SK-N-SH treated with all-trans-retinoic acid at 6 μM for 48 hours (cell line): Measurements from ENCODE around the gene ZNF2.

Source experiments
- ATAC-seq: fragments of 200-7000 bp; cut with Tn5 transposase; 3 replicates; pipeline ENCODE4 v1.9.1; 2020; ENCODE audit warnings: mild to moderate bottlenecking, moderate library complexity
- ARNTL ChIP-seq: fragments of 450-650 bp; formaldehyde crosslinking; IDR thresholded peaks from 2 replicates; pipeline ENCODE4 v1.5.0; 2020; ENCODE audit warnings: low read depth, mild to moderate bottlenecking, moderate library complexity, borderline replicate concordance
- BACH2 ChIP-seq: fragments of 250-450 bp; sonication (Bioruptor Pico); IDR thresholded peaks from 2 replicates; pipeline ENCODE4 v1.9.0; 2021; ENCODE audit warnings: mild to moderate bottlenecking, borderline replicate concordance
- CSDC2 ChIP-seq: fragments of 250-450 bp; sonication (Bioruptor Pico); IDR thresholded peaks from 2 replicates; pipeline ENCODE4 v1.5.0; 2020; ENCODE audit warnings: mild to moderate bottlenecking, moderate library complexity
- ESRRG ChIP-seq: fragments of 250-450 bp; sonication (Bioruptor Pico); IDR thresholded peaks from 2 replicates; pipeline ENCODE4 v1.6.1; 2021; ENCODE audit warnings: mild to moderate bottlenecking
- GLIS3 ChIP-seq: fragments of 250-450 bp; sonication (Bioruptor Pico); IDR thresholded peaks from 2 replicates; pipeline ENCODE4 v1.5.0; 2020; ENCODE audit warnings: mild to moderate bottlenecking, moderate library complexity
- ISL1 ChIP-seq: fragments of 250-450 bp; sonication (Bioruptor Pico); IDR thresholded peaks from 2 replicates; pipeline ENCODE4 v2.1.2; 2022; ENCODE audit warnings: mild to moderate bottlenecking, moderate library complexity
- OSR1 ChIP-seq: fragments of 250-450 bp; sonication (Bioruptor Pico); IDR thresholded peaks from 2 replicates; pipeline ENCODE4 v1.8.0; 2022; ENCODE audit warnings: moderate library complexity, mild to moderate bottlenecking, inconsistent platforms
- PPARA ChIP-seq: fragments of 250-450 bp; sonication (Bioruptor Pico); IDR thresholded peaks from 2 replicates; pipeline ENCODE4 v1.5.0; 2020; ENCODE audit warnings: mild to moderate bottlenecking, borderline replicate concordance
- RARB ChIP-seq: fragments of 250-450 bp; sonication (Bioruptor Pico); IDR thresholded peaks from 2 replicates; pipeline ENCODE4 v1.8.0; 2021; ENCODE audit warnings: mild to moderate bottlenecking, moderate library complexity
- SNAI2 ChIP-seq: fragments of 250-450 bp; sonication (Bioruptor Pico); IDR thresholded peaks from 2 replicates; pipeline ENCODE4 v1.5.0; 2020; ENCODE audit warnings: mild to moderate bottlenecking, moderate library complexity
- TCF4 ChIP-seq: fragments of 250-450 bp; sonication (Bioruptor Pico); IDR thresholded peaks from 2 replicates; pipeline ENCODE4 v1.8.0; 2021; ENCODE audit warnings: mild to moderate bottlenecking, moderate library complexity, borderline replicate concordance
- TOX ChIP-seq: fragments of 250-450 bp; sonication (Bioruptor Pico); IDR thresholded peaks from 2 replicates; pipeline ENCODE4 v1.8.0; 2021; ENCODE audit warnings: mild to moderate bottlenecking, moderate library complexity, borderline replicate concordance
- ZC3H10 ChIP-seq: fragments of 250-450 bp; sonication (Bioruptor Pico); IDR thresholded peaks from 2 replicates; pipeline ENCODE4 v1.5.1; 2021; ENCODE audit warnings: mild to moderate bottlenecking, moderate library complexity
- ZFP3 ChIP-seq: fragments of 250-450 bp; sonication (Bioruptor Pico); IDR thresholded peaks from 2 replicates; pipeline ENCODE4 v1.5.0; 2020; ENCODE audit warnings: mild to moderate bottlenecking, moderate library complexity
- ZFP30 ChIP-seq: fragments of 450-650 bp; formaldehyde crosslinking; IDR thresholded peaks from 2 replicates; pipeline ENCODE4 v1.5.0; 2022; ENCODE audit warnings: mild to moderate bottlenecking, moderate library complexity
- ZNF565 ChIP-seq: fragments of 450-650 bp; formaldehyde crosslinking; conservative IDR thresholded peaks from 2 replicates; pipeline ENCODE4 v1.5.0; 2020; ENCODE audit warnings: low read depth, mild to moderate bottlenecking, moderate library complexity
- ZNF70 ChIP-seq: fragments of 450-650 bp; formaldehyde crosslinking; IDR thresholded peaks from 2 replicates; pipeline ENCODE4 v1.5.0; 2020; ENCODE audit warnings: mild to moderate bottlenecking, moderate library complexity
- ZNF8 ChIP-seq: fragments of 450-650 bp; formaldehyde crosslinking; IDR thresholded peaks from 2 replicates; pipeline ENCODE4 v1.5.0; 2020; ENCODE audit warnings: mild to moderate bottlenecking, moderate library complexity
- TF ChIP-seq, protein P1 (sequence below): fragments of 250-450 bp; sonication (Bioruptor Pico); IDR thresholded peaks from 2 replicates; pipeline ENCODE4 v1.8.0; 2020; ENCODE audit warnings: mild to moderate bottlenecking, moderate library complexity, borderline replicate concordance
- TF ChIP-seq, protein P2 (sequence below): fragments of 250-450 bp; sonication (Bioruptor Pico); IDR thresholded peaks from 2 replicates; pipeline ENCODE4 v1.5.1; 2020; ENCODE audit warnings: low read depth, mild to moderate bottlenecking, moderate library complexity
- TF ChIP-seq, protein P3 (sequence below): fragments of 250-450 bp; sonication (Bioruptor Pico); IDR thresholded peaks from 2 replicates; pipeline ENCODE4 v1.5.1; 2021; ENCODE audit warnings: mild to moderate bottlenecking, moderate library complexity
- TF ChIP-seq, protein P4 (sequence below): fragments of 250-450 bp; sonication (Bioruptor Pico); IDR thresholded peaks from 2 replicates; pipeline ENCODE4 v1.8.0; 2021; ENCODE audit warnings: low read depth, mild to moderate bottlenecking, moderate library complexity, borderline replicate concordance
- TF ChIP-seq, protein P5 (sequence below): fragments of 250-450 bp; sonication (Bioruptor Pico); IDR thresholded peaks from 2 replicates; pipeline ENCODE4 v1.5.0; 2020; ENCODE audit warnings: mild to moderate bottlenecking, moderate library complexity

Gene ZNF2

DNA sequence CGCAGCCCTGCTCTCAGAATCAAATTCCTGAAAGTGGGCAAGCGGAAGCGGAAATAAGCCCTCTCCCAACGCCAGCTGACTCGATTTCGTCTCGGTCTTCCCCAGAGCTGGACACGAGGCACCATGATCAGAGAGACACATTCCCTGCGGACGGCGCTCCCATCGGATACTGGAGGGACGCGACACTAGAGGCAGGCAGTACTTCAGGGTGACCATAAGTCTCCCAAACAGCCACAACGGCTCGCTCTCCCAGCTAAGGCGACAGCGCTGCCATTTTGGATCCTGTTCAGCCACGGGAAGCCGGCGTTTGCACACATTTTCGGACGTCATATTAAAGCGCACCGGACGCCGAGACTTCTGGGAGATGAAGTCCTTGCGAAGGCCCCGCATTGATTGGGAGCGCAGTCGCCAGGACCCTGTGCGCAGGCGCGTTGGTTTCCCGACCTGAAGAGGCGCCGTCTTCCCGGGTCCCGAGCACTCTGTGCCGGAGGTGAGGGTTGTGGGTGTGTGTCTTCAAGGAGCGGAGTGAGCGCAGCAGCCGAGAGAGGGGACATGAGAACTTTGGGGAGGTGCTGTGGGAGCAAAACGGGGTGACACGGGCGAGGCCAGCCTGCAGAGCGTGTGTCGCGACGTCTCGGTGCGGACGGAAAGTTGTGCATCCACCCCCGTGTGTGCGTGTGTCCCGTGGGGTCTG is at the start of gene ZNF2:
Gene ZNF2 (plus strand): TSS at position 439 of the 694 bp plus-strand sequence. CDS start 10,418 bp downstream, outside the sequence.
- ATAC-seq = peak; percentile 99
- TF ChIP-seq ZNF70 (CRISPR knock-in tag) (no peak), RARB (CRISPR knock-in tag) (no peak), ZC3H10 (CRISPR knock-in tag) (no peak), CSDC2 (CRISPR knock-in tag) (peak; percentile 68; the same call in 1 of the 2 replicates), PPARA (CRISPR knock-in tag) (no peak)
- TF ChIP-seq, protein P1, sequence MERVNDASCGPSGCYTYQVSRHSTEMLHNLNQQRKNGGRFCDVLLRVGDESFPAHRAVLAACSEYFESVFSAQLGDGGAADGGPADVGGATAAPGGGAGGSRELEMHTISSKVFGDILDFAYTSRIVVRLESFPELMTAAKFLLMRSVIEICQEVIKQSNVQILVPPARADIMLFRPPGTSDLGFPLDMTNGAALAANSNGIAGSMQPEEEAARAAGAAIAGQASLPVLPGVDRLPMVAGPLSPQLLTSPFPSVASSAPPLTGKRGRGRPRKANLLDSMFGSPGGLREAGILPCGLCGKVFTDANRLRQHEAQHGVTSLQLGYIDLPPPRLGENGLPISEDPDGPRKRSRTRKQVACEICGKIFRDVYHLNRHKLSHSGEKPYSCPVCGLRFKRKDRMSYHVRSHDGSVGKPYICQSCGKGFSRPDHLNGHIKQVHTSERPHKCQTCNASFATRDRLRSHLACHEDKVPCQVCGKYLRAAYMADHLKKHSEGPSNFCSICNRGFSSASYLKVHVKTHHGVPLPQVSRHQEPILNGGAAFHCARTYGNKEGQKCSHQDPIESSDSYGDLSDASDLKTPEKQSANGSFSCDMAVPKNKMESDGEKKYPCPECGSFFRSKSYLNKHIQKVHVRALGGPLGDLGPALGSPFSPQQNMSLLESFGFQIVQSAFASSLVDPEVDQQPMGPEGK (CRISPR knock-in tag) = no peak

DNA sequence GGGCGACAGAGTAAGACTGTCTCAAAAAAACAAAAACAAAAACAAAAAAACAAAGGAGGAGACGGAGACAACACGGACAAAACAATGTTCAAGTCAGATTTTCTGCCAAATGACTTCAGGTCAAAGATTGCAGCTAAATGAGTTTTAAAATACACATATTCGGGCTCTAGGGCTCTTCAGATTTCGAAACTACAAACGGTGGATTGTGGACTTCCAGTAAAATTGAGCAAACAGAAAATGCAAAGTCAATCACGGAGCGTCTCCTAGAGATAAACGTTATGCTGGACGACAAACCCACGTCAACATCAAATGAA is 44.6 kb upstream of the ZNF2 start:
- no peak for TF ChIP-seq SNAI2 (CRISPR knock-in tag)
- TF ChIP-seq ZNF8 (CRISPR knock-in tag) = no peak
- TF ChIP-seq, protein P2, sequence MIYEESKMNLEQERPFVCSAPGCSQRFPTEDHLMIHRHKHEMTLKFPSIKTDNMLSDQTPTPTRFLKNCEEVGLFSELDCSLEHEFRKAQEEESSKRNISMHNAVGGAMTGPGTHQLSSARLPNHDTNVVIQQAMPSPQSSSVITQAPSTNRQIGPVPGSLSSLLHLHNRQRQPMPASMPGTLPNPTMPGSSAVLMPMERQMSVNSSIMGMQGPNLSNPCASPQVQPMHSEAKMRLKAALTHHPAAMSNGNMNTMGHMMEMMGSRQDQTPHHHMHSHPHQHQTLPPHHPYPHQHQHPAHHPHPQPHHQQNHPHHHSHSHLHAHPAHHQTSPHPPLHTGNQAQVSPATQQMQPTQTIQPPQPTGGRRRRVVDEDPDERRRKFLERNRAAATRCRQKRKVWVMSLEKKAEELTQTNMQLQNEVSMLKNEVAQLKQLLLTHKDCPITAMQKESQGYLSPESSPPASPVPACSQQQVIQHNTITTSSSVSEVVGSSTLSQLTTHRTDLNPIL (CRISPR knock-in tag) = no peak
- no peak for TF ChIP-seq ISL1 (CRISPR knock-in tag)
- no peak for TF ChIP-seq CSDC2 (CRISPR knock-in tag)
- TF ChIP-seq RARB (CRISPR knock-in tag) = no peak
- no peak for TF ChIP-seq ESRRG (CRISPR knock-in tag)
- ATAC-seq = peak; percentile 4; the same call in 2 of the 3 replicates

DNA sequence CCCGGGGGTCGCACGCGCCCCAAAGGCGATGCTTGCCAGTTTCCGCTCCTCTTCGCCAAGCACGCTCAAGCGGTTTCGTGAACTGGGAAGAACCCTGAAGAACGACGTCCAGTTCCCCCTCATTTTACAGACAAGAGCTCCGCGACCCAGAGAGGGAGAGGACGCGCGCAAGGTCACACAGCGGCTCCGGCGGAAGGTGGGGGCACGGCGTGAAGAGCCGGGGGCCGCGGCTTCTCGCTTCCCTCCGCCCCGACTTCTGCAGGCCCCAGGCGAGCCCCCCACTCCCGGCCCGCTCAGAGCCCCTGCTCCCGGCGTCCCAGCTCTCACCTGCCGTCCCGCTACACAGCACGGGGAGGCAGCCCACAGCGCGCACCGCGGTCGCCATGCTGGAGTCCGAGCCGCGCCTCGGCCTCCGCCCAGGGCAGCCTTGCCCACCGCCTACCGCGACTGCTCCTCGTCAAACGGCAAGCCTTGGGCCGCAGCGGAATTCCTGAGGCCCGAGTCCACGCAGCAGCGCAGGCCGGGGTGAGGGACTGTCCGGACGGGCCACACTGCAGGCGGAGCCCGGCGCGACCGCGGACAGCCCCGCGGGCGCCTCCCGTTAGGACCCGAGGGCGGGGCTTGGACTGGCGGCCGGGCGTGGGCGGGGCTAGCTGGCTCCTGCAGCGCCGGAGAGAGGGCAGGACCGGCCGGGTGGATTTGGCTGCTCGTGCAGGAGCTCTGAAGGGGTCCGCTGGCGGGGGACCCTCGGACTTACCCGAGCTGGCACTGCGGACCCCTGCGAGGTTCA is 44.0 kb upstream of the ZNF2 start, which contains the start of gene MRPS5:
Gene MRPS5 (minus strand): TSS at position 402 of the 790 bp plus-strand sequence. CDS start 17 bp downstream, at position 385.
- TF ChIP-seq, protein P3, sequence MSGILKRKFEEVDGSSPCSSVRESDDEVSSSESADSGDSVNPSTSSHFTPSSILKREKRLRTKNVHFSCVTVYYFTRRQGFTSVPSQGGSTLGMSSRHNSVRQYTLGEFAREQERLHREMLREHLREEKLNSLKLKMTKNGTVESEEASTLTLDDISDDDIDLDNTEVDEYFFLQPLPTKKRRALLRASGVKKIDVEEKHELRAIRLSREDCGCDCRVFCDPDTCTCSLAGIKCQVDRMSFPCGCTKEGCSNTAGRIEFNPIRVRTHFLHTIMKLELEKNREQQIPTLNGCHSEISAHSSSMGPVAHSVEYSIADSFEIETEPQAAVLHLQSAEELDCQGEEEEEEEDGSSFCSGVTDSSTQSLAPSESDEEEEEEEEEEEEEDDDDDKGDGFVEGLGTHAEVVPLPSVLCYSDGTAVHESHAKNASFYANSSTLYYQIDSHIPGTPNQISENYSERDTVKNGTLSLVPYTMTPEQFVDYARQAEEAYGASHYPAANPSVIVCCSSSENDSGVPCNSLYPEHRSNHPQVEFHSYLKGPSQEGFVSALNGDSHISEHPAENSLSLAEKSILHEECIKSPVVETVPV (CRISPR knock-in tag) = no peak
- TF ChIP-seq OSR1 (CRISPR knock-in tag) = peak; percentile 77; the same call in 1 of the 2 replicates
- TF ChIP-seq ZNF565 (CRISPR knock-in tag) = no peak
- TF ChIP-seq ISL1 (CRISPR knock-in tag) = no peak
- TF ChIP-seq, protein P4, sequence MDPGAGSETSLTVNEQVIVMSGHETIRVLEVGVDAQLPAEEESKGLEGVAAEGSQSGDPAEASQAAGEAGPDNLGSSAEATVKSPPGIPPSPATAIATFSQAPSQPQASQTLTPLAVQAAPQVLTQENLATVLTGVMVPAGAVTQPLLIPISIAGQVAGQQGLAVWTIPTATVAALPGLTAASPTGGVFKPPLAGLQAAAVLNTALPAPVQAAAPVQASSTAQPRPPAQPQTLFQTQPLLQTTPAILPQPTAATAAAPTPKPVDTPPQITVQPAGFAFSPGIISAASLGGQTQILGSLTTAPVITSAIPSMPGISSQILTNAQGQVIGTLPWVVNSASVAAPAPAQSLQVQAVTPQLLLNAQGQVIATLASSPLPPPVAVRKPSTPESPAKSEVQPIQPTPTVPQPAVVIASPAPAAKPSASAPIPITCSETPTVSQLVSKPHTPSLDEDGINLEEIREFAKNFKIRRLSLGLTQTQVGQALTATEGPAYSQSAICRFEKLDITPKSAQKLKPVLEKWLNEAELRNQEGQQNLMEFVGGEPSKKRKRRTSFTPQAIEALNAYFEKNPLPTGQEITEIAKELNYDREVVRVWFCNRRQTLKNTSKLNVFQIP = no peak
- TF ChIP-seq BACH2 = no peak
- TF ChIP-seq GLIS3 = 0 out of 2 replicates have a peak, but pooled peaks have one; percentile 68
- peak; percentile 98 for ATAC-seq

DNA sequence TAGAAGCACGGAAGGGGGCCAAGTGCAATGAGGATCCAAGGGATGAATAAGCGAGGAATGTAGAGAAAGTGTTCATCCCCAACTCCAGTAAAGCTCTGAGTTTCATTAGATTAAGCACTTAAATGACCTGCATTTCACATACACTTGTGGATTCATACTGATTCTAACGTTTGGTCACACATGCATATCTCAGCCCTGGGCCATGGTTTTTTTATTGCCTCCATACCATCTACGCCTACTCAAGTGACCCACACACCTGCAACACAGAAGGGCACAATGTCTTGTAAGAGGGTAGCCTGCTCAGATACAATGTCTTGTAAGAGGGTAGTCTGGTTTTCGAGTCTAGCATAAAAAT is 43.4 kb upstream of the ZNF2 start:
- peak; percentile 42 for ATAC-seq
- TF ChIP-seq GLIS3 = no peak
- no peak for TF ChIP-seq OSR1 (CRISPR knock-in tag)
- TF ChIP-seq, protein P4 = no peak
- TF ChIP-seq PPARA (CRISPR knock-in tag) = no peak
- TF ChIP-seq CSDC2 (CRISPR knock-in tag) = no peak
- no peak for TF ChIP-seq ISL1 (CRISPR knock-in tag)
- no peak for TF ChIP-seq ZFP3
- no peak for TF ChIP-seq ARNTL
- no peak for TF ChIP-seq ZNF8 (CRISPR knock-in tag)
- TF ChIP-seq RARB (CRISPR knock-in tag) = no peak
- TF ChIP-seq ZFP30 (CRISPR knock-in tag) = no peak
- no peak for TF ChIP-seq ESRRG (CRISPR knock-in tag)
- no peak for TF ChIP-seq ZNF565 (CRISPR knock-in tag)
- TF ChIP-seq, protein P5, sequence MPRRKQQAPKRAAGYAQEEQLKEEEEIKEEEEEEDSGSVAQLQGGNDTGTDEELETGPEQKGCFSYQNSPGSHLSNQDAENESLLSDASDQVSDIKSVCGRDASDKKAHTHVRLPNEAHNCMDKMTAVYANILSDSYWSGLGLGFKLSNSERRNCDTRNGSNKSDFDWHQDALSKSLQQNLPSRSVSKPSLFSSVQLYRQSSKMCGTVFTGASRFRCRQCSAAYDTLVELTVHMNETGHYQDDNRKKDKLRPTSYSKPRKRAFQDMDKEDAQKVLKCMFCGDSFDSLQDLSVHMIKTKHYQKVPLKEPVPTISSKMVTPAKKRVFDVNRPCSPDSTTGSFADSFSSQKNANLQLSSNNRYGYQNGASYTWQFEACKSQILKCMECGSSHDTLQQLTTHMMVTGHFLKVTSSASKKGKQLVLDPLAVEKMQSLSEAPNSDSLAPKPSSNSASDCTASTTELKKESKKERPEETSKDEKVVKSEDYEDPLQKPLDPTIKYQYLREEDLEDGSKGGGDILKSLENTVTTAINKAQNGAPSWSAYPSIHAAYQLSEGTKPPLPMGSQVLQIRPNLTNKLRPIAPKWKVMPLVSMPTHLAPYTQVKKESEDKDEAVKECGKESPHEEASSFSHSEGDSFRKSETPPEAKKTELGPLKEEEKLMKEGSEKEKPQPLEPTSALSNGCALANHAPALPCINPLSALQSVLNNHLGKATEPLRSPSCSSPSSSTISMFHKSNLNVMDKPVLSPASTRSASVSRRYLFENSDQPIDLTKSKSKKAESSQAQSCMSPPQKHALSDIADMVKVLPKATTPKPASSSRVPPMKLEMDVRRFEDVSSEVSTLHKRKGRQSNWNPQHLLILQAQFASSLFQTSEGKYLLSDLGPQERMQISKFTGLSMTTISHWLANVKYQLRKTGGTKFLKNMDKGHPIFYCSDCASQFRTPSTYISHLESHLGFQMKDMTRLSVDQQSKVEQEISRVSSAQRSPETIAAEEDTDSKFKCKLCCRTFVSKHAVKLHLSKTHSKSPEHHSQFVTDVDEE (CRISPR knock-in tag) = no peak; the same call in 1 of the 2 replicates
- TF ChIP-seq TOX (CRISPR knock-in tag) = no peak
- TF ChIP-seq TCF4 (CRISPR knock-in tag) = no peak
